ENCODE data around the gene C1orf167.

Gene C1orf167

DNA sequence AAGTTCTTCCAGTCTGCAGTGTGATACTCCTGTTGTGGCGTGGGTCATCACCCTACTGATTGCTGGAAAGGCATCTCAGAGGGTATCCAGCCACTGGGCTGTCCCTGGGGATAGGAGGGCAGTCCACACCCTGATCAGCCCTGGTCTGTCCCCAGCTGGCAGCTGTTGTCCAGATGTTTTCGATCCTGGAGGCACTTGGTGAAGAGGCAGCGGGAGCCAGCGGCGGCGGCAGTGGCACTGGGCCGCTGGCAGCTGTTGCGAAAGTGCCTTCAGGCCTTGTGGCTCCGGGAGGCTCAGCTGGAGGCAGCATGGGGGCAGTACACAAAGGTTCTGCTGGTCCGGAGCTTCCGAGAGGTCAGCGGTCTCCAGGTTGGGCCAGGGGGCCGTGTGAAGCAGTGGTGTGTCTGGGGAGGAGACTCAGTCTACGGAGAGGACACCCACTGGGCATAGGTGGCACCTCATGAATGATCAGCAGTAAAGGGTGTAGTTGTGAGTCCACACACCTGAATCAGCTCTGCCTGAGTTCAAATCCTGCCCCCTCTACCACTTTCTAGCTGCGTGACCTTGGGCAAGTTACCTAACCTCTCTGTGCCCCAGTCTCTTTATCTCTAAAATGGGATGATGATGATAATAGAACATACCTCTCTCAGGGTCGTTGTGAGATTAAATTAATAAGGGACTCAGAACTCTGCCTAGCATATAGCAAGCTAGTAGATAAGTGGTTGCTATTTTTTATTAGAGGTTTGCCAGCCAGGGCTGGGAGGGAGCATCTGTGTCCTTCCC, 6.1 kb downstream of the C1orf167 start:
- H3K36me3 Mint-ChIP-seq: no peaks in the 10 kb centered on the region
- H3K4me3 Mint-ChIP-seq: no peak overlapping the region
- H3K4me1 Mint-ChIP-seq (ENCODE audit: low read depth): no peaks in the 10 kb centered on the region
- no peaks in the 10 kb centered on the region for H3K27me3 Mint-ChIP-seq
- H3K27ac Mint-ChIP-seq: no peak overlapping the region
- no peaks in the 10 kb centered on the region for H3K9me3 Mint-ChIP-seq (ENCODE audit: low read depth)

DNA sequence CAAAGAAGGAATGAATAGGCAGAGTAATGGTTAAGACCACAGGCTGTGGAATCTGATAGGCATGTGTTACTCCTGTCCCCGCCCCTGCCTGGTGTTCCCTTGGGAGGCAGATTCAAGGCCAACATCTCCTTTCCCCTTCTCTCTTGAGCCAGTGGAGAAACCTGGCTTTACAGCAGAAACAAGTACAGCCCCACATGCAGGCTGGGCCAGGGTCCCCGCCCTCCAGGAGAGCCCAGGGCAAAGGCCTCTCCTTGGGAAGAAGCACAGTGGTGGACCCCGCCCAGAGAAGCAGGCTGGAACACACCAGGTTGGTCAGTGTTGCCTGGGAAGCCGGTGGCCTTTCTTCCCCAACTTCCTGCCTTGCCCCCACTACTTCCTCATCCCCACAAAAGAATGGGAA, 6.8 kb downstream of the C1orf167 start:
- Mint-ChIP-seq H3K4me3 (no peak overlapping the region), H3K9me3 (ENCODE audit: low read depth) (no peaks in the 10 kb centered on the region), H3K4me1 (ENCODE audit: low read depth) (no peaks in the 10 kb centered on the region), H3K27me3 (no peaks in the 10 kb centered on the region), H3K36me3 (no peaks in the 10 kb centered on the region), H3K27ac (no peak overlapping the region)

DNA sequence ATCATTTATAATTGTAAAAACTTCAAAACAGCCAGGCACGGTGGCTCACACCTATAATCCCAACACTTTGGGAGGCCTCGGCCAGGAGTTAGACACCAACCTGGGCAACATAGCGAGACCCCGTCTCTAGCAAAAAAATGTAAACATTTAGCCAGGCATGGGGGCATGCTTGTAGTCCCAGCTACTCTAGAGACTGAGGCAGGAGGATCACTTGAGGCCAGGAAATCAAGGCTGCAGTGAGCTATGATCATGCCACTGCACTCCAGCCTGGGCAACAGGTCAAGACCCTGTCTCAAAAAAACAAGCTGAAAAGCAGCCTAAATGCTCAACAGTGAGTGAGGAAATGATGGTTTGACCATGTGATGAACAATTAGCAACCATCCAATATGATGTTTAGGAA, 7.3 kb downstream of the C1orf167 start:
- H3K27ac Mint-ChIP-seq: no peak overlapping the region
- no peaks in the 10 kb centered on the region for H3K36me3 Mint-ChIP-seq
- no peaks in the 10 kb centered on the region for H3K4me1 Mint-ChIP-seq (ENCODE audit: low read depth)
- H3K27me3 Mint-ChIP-seq: no peaks in the 10 kb centered on the region
- H3K4me3 Mint-ChIP-seq: no peak overlapping the region
- no peaks in the 10 kb centered on the region for H3K9me3 Mint-ChIP-seq (ENCODE audit: low read depth)

DNA sequence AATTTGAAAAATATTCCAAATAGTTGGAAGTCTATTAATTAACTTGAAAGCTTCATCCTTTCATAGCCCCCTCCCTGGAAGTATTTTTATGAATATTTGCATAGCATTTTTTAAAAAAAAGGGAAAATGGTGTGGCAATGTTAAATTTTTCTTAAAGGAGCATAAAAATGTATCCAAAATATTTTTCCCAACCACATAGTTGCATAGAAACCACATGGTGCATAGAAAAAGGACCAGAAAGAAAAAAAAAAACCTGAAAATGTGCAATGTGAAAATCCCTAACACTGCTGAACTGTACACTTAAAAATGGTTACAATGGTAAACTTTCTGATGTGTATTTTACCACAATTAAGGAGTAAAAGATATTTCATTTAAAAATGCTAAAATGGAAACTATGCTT, 8.0 kb downstream of the C1orf167 start:
- H3K4me1 Mint-ChIP-seq (ENCODE audit: low read depth): no peaks in the 10 kb centered on the region
- no peaks in the 10 kb centered on the region for H3K27me3 Mint-ChIP-seq
- no peaks in the 10 kb centered on the region for H3K36me3 Mint-ChIP-seq
- no peaks in the 10 kb centered on the region for H3K9me3 Mint-ChIP-seq (ENCODE audit: low read depth)
- no peak overlapping the region for H3K4me3 Mint-ChIP-seq
- H3K27ac Mint-ChIP-seq: no peak overlapping the region

DNA sequence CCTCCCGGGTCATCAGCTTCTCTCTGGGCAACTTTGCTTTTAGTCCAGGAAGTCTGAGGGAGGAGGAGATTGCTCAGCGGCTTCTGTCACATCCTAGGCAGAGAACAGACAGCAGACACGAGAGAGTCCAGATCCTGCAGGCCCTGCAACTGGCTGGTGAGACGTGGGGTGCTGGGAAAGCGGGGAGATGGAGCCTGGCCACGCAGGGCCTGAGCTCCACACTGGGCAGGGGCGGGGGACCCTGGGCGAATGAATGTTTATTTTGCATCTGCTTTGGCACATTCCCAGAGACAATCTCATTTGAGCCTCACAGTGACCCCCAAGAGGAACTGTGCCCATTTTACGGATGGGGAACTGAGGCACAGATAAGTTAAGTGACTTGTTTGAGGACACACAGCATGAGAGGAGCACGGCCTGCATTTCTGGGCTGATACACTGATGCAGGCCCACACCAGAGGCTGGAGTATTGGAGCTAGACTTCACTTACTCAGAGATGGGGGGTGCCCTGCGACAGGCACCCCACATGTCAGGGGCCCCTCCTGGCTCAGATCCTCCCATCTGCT, 9.6 kb downstream of the C1orf167 start:
- Mint-ChIP-seq H3K9me3 (ENCODE audit: low read depth) (no peaks in the 10 kb centered on the region), H3K27ac (no peak overlapping the region), H3K4me1 (ENCODE audit: low read depth) (no peaks in the 10 kb centered on the region), H3K27me3 (no peaks in the 10 kb centered on the region), H3K4me3 (no peak overlapping the region), H3K36me3 (no peaks in the 10 kb centered on the region)

DNA sequence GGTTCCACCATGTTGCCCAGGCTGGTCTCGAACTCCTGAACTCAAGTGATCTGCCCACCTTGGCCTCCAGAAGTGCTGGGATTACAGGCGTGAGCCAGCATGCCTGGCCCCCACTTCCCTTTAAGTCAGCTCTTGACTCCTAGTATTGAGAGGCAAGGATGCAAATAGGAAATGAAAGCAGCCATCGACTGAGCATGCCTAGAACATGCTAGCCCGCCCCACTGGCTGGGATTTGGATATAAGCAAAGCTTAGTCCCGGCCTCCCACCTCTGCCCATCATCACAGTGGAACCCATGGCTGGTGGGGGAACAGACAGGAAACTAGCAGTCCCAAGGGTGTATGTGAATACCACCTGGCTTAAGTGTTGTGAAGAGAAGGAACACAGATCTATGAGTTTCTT, 10.5 kb downstream of the C1orf167 start:
- H3K9me3 Mint-ChIP-seq (ENCODE audit: low read depth): no peaks in the 10 kb centered on the region
- H3K36me3 Mint-ChIP-seq: no peaks in the 10 kb centered on the region
- no peaks in the 10 kb centered on the region for H3K4me1 Mint-ChIP-seq (ENCODE audit: low read depth)
- no peaks in the 10 kb centered on the region for H3K27me3 Mint-ChIP-seq
- no peak overlapping the region for H3K27ac Mint-ChIP-seq
- no peak overlapping the region for H3K4me3 Mint-ChIP-seq

DNA sequence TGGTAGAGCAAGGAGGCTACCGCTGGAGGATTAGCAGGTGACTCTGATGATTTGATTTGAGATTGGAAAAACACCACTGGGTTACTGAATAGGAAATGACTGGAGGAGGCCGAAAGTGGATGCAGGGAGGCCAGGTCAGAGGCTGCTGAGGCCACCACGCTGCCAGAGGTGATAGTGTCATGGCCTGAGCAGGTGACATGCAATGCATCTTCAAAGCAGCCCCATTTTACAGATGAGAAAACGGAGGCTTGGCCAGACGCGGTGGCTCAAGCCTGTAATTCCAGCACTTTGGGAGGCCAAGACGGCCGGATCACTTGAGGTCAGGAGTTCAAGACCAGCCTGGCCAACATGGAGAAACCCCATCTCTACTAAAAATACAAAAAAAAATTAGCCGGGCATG, 12.8 kb downstream of the C1orf167 start:
- no peaks in the 10 kb centered on the region for H3K36me3 Mint-ChIP-seq
- no peaks in the 10 kb centered on the region for H3K4me1 Mint-ChIP-seq (ENCODE audit: low read depth)
- H3K27ac Mint-ChIP-seq: no peak overlapping the region
- H3K9me3 Mint-ChIP-seq (ENCODE audit: low read depth): no peaks in the 10 kb centered on the region
- H3K27me3 Mint-ChIP-seq: no peaks in the 10 kb centered on the region
- no peak overlapping the region for H3K4me3 Mint-ChIP-seq

DNA sequence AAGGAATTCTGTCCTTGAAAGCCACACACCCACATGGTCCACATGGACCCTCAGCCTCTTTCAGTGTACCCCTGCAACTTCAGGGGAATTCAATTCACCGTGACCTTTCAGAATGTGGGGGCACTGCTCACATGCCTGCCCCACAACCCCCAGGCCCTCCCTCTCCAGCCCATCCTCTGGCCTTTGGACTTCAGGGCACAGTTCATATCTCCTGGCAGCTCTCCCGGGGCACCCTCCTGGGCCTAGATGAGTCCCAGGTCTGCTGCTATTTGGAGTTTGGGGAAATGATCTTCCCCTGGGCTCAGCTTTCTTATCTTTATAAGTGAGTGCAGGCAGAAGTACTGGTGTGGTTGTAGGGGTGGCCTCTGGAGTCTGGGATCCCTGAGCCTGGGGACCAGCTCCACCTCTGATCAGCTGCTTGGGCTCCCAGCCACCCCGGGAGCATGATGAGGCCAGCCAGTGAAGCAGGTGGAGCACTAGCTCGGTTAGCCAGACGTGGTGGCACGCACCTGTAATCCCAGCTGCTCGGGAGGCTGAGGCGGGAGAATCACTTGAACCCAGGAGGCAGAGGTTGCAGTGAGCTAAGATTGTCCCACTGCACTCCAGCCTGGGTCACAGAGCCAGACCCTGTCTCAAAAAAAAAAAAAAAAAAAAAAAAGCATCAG, 15.8 kb downstream of the C1orf167 start:
- no peaks in the 10 kb centered on the region for H3K36me3 Mint-ChIP-seq

DNA sequence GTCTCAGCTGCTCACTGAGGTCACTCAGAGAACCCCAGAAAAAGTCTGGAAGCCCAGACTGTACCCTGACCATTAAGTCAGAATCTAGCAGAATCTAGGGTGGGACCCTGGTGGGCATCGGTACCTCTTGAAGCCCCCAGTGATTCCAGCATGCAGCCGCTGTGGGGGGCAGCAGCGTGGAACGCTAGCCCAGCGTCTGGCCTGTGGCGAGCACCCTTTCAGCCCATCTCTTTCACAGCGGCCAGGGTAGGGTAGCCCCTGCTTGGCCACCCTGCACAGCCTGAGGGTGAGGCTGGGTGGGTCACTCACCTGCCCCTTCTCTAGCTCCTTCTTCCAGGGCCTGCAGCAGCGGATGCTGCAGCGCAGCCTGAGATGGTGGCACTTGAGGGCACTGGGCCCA, 16.3 kb downstream of the C1orf167 start:
- Mint-ChIP-seq H3K4me1 (ENCODE audit: low read depth) (no peaks in the 10 kb centered on the region), H3K4me3 (no peak overlapping the region), H3K27ac (no peak overlapping the region), H3K27me3 (no peaks in the 10 kb centered on the region), H3K9me3 (ENCODE audit: low read depth) (no peaks in the 10 kb centered on the region), H3K36me3 (no peaks in the 10 kb centered on the region)

More for the DNA sequence above, 15.8 kb downstream of the C1orf167 start:
- no peaks in the 10 kb centered on the region for H3K4me1 Mint-ChIP-seq (ENCODE audit: low read depth)
- H3K9me3 Mint-ChIP-seq (ENCODE audit: low read depth): no peaks in the 10 kb centered on the region
- H3K4me3 Mint-ChIP-seq: no peak overlapping the region
- no peak overlapping the region for H3K27ac Mint-ChIP-seq
- H3K27me3 Mint-ChIP-seq: no peaks in the 10 kb centered on the region

DNA sequence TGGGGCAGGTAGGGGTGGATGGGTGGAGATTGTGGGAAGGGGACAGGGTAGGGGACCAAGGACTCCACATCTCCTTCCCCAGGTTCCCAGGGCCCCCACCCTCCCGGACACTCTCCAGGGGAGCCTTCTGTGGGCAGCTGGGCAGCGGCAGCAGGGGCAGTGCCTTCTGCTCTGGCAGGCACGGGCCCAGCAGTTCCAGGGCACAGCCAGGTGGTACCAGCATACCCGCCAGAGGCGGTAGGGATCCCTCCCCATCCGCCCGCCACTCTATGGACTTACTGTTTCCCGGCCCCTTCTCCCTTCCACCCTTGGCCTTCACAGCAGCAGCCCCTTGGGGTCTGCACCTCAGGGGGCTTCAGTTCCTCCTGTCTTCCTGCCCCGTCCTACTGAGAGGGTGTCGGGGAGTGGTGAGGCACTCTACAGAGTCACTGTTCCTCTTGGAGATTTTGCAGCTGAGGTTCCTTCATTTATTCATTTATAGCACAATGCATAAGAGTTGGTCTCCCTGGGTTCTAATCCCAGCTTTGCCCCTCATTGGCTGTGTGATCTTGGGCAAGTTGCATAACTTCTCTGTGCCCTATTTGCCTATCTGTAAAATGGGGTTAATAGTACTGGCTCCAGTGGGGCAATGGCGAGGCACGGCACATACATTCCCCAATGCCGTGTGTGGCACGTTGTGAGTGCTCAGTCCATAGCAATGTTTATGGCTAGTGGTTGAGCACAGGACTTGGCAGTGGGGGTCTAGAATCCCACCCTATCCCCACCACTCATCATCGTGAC, 17.0 kb downstream of the C1orf167 start:
- no peak overlapping the region for H3K27ac Mint-ChIP-seq
- H3K4me3 Mint-ChIP-seq: no peak overlapping the region
- no peaks in the 10 kb centered on the region for H3K4me1 Mint-ChIP-seq (ENCODE audit: low read depth)
- H3K36me3 Mint-ChIP-seq: no peaks in the 10 kb centered on the region
- no peaks in the 10 kb centered on the region for H3K9me3 Mint-ChIP-seq (ENCODE audit: low read depth)
- no peaks in the 10 kb centered on the region for H3K27me3 Mint-ChIP-seq

DNA sequence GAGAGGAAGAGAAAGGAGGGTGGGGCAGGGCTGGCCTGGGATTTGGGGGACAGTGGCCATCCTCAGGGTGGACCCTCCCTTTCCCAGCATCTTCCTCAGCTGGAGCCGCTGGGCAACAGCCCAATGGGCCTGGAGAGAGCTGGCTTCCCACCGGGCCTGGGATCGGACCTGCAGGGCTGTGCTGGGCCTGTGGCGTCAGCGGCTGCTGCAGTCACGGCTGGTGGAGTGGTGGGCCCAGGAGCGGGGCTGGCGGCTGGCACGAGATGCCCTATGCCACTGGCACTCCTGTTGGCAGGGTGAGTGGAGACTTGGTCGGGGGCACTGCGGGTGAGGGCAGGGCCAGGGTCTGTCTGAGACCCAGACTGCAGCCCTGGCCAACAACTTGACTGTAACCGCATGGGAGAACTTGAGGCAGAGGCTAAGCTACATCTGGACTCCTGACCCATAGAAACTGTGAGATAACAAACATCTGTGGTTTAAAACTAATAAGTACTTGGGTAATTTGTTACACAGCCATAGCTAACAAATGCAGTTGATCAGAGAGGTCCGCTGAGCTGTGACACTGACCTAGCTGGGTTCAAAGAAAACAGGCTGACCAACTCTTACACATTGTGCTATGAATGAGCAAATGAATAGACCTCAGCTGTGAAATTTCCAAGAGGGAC, 17.9 kb downstream of the C1orf167 start:
- Mint-ChIP-seq H3K9me3 (ENCODE audit: low read depth) (no peaks in the 10 kb centered on the region), H3K4me3 (no peak overlapping the region), H3K36me3 (no peaks in the 10 kb centered on the region), H3K27me3 (no peaks in the 10 kb centered on the region), H3K27ac (no peak overlapping the region), H3K4me1 (ENCODE audit: low read depth) (no peaks in the 10 kb centered on the region)

DNA sequence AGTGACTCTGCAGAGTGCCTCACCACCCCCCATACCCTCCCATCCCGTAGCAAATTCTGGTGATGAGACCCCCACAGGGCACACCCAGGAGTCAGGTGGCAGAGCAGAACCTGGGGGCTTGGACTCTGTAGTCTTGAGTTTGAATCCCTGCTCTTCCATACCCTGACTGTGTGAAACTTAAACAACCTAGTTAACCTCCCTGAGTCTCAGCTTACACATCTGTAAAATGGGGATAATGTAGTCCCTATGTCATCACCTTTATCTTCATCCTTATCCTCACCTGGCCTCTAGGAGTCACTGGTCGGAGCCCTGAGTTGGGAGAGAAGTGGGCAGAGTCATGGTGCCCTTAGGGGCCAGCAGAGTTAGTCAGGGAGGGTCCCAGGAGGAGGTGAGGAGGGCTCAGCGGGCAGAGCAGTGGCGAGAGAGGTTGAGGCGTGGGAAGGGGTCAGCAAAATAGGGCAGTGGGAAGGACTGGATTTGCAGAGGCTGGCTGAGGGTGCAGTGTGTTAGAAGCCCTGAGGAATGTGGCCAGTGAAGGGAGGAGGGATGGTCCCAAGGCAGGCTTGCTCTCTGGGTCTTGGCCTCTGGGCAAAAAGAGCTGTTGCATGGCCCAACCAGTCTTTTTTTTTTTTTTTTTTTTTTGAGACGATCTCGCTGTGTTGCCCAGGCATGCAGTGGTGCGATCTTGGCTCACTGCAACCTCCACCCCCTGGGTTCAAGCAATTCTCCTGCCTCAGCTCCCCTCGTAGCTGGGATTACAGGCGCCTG, 18.6 kb downstream of the C1orf167 start:
- Mint-ChIP-seq H3K27ac (no peak overlapping the region), H3K36me3 (no peaks in the 10 kb centered on the region), H3K27me3 (no peaks in the 10 kb centered on the region), H3K9me3 (ENCODE audit: low read depth) (no peaks in the 10 kb centered on the region), H3K4me3 (no peak overlapping the region), H3K4me1 (ENCODE audit: low read depth) (no peaks in the 10 kb centered on the region)

DNA sequence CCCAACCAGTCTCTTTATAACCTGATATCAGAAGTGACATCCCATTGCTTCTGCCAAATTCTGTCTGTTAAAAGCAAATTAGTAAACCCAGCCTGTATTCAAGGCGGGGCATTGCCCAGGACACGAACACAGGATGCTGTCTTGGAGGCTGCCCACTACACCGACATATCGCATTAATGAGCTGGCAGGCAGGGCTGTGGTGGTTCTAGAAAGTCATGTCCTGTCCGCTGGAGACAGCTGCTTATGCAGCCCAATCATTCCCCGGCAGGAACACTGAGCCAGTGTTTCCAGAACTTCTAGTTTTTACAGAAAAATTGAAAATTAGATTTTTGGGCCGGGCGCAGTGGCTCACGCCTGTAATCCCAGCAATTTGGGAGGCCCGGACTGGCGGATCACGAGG, 19.3 kb downstream of the C1orf167 start:
- Mint-ChIP-seq H3K27ac (no peak overlapping the region), H3K4me1 (ENCODE audit: low read depth) (peaks cover 2% of the 10 kb centered on the region), H3K27me3 (no peaks in the 10 kb centered on the region), H3K4me3 (no peak overlapping the region), H3K36me3 (no peaks in the 10 kb centered on the region), H3K9me3 (ENCODE audit: low read depth) (no peaks in the 10 kb centered on the region)

DNA sequence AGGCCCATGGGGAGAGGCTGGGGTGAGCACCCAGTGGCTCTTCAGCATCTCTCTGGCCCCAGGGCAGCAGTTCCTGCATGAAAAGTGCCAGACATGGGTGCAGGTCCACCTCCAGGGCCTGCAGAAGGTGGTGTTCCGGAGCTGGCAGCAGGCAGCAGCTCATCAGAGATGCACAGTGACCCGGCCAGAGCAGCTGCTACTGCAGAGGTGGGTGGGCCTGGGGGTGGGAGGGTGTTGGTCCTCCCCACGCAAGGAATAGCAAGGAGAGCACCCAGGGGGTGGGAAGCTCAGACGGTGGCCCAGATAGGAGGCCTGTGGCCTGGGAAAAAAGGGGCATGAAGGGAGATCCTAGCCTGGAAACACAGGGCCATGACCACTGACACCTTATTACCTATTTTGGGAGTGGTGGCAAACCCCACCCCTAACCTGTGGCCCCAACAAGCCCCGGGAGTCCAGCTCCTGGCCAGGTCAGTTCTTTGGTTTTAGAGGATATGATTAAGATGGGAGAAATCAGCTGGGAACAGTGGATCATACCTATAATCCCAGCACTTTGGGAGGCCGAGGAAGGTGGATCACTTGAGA, 20.2 kb downstream of the C1orf167 start:
- H3K4me1 Mint-ChIP-seq (ENCODE audit: low read depth): peaks cover 2% of the 10 kb centered on the region
- no peaks in the 10 kb centered on the region for H3K36me3 Mint-ChIP-seq
- no peak overlapping the region for H3K4me3 Mint-ChIP-seq
- H3K27ac Mint-ChIP-seq: no peak overlapping the region
- no peaks in the 10 kb centered on the region for H3K27me3 Mint-ChIP-seq
- H3K9me3 Mint-ChIP-seq (ENCODE audit: low read depth): no peaks in the 10 kb centered on the region
